HepG2 (cell line): Measurements from ENCODE around the gene NME7.

Source experiments
- SP4 ChIP-seq: sonication (generic); formaldehyde crosslinking; IDR thresholded peaks from 2 replicates; pipeline ENCODE4 v1.8.1; 2023; ENCODE audit warnings: mild to moderate bottlenecking, missing genetic modification reagents
- ZNF292 ChIP-seq: sonication (generic); formaldehyde crosslinking; IDR thresholded peaks from 2 replicates; pipeline ENCODE4 v1.8.1; 2022; ENCODE audit warnings: mild to moderate bottlenecking, low read depth, missing genetic modification reagents, borderline replicate concordance
- ZNF670 ChIP-seq: sonication (generic); formaldehyde crosslinking; IDR thresholded peaks from 2 replicates; pipeline ENCODE4 v1.8.0; 2022; ENCODE audit warnings: mild to moderate bottlenecking, missing genetic modification reagents, borderline replicate concordance
- ZZZ3 ChIP-seq: sonication (generic); formaldehyde crosslinking; IDR thresholded peaks from 2 replicates; pipeline ENCODE4 v1.4.0; 2020; ENCODE audit warnings: missing genetic modification reagents, mild to moderate bottlenecking, borderline replicate concordance

DNA sequence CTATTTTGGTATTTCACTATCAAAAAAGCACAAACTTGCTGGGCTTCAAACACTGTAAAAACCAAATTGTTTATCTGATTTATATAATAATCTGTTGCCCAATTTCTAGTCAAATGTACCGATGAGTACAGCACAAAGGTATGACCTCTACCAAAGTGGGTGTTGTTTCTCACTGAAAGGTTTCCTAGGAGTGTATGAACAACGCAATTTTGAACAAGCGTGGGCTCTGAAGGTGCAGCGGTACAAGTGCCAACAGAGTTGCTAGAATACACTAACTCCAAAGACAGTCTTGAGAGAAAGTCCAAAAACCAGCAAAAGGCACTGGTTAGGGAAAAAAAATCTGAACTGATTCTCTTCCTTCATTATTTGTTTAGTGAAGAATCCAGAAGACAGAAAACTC is 130.7 kb downstream of the NME7 start:
- TF ChIP-seq ZZZ3: no peak
- no peak for TF ChIP-seq ZNF670 (CRISPR knock-in tag)
- TF ChIP-seq SP4: no peak
- no peak for TF ChIP-seq ZNF292 (CRISPR knock-in tag)
